Lung microvascular endothelial cell (primary cell): ENCODE results near the gene GPR55. TPM values are rescaled to one million over a fixed set of nuclear protein-coding genes. Genes with fewer than 3 reads are reported as not detected.

Experiments
- DNase-seq, 2 donors: peaks; one replicate each; pipeline versions ENCODE4 v3.0.0 to v3.0.0-alpha.2; 2010; ENCODE audit warnings: low read depth in 2 of 2
- total RNA-seq: library from RNA; depleted of rRNA; stranded (reverse); fragments of >200 nt; gene quantifications from 2 replicates; pipeline ENCODE4 v1.2.1, GENCODE V29; 2014

GPR55 gene
- total RNA-seq, 1 donor from 2014 or later, result not detected

GRCh38 chr2:230919240-230919639, 5.8 kb downstream of the GPR55 start:
- no peak for DNase-seq

- DNase-seq, result no peak
Measured at GRCh38 chr2:230916218-230916617, 8.8 kb downstream of the GPR55 start.

- no peak for DNase-seq
Measured at GRCh38 chr2:230915319-230915718, 9.7 kb downstream of the GPR55 start.

GRCh38 chr2:230914886-230915285, 10.2 kb downstream of the GPR55 start:
- DNase-seq, result no peak

GRCh38 chr2:230913406-230914143, 11.5 kb downstream of the GPR55 start:
- peak in 1 of 2 donors; percentile 73 for DNase-seq

GRCh38 chr2:230912724-230913123, 12.3 kb downstream of the GPR55 start:
- no peak for DNase-seq

- no peak for DNase-seq
Measured at GRCh38 chr2:230912046-230912445, 13.0 kb downstream of the GPR55 start.

GRCh38 chr2:230910546-230911177, 14.4 kb downstream of the GPR55 start:
- no peak for DNase-seq

- no peak for DNase-seq
Measured at GRCh38 chr2:230909841-230910545, 15.0 kb downstream of the GPR55 start.

- peak in 1 of 2 donors; percentile 60 for DNase-seq
Measured at GRCh38 chr2:230908595-230909191, 16.3 kb downstream of the GPR55 start.

GRCh38 chr2:230908092-230908594, 16.9 kb downstream of the GPR55 start:
- DNase-seq, result no peak

- DNase-seq, result no peak
Measured at GRCh38 chr2:230907361-230908091, 17.5 kb downstream of the GPR55 start.

- DNase-seq, result no peak
Measured at GRCh38 chr2:230906471-230907230, 18.4 kb downstream of the GPR55 start.

GRCh38 chr2:230905448-230906421, 19.3 kb downstream of the GPR55 start:
- DNase-seq, result no peak

GRCh38 chr2:230904856-230905447, 20.1 kb downstream of the GPR55 start:
- DNase-seq, result no peak

- DNase-seq, result no peak
Measured at GRCh38 chr2:230903231-230904150, 21.6 kb downstream of the GPR55 start.

- peak; percentile 14 to 70 for DNase-seq
Measured at GRCh38 chr2:230902180-230902899, 22.7 kb downstream of the GPR55 start.
